GM12865 (cell line): ENCODE data around the gene NEMP1.

ENCODE experiments used
- DNase-seq: peaks from one replicate; pipeline ENCODE4 v3.0.0; 2010; ENCODE audit warnings: low read depth
- H3K4me3 ChIP-seq: 2 replicates; pipeline ENCODE4 v1.5.1; 2011; ENCODE audit warnings: mild to moderate bottlenecking, low read depth, low read length, control low read depth
- CTCF ChIP-seq: IDR thresholded peaks from 2 replicates; pipeline ENCODE4 v1.5.1; 2011; ENCODE audit warnings: low read length, control low read depth, low read depth, inconsistent platforms; ENCODE audit not compliant: insufficient read depth; ENCODE audit errors: missing control alignments

NEMP1 gene

GRCh38 chr12:57039016-57039798 lies 39.4 kb downstream of the NEMP1 start:
- H3K4me3 ChIP-seq = no peak overlapping the region
- no peak for TF ChIP-seq CTCF
- DNase-seq = no peak

GRCh38 chr12:57037264-57037663 lies 41.3 kb downstream of the NEMP1 start:
- no peak overlapping the region for H3K4me3 ChIP-seq
- DNase-seq = no peak
- no peak for TF ChIP-seq CTCF

- no peak for TF ChIP-seq CTCF
- DNase-seq = no peak
- no peak overlapping the region for H3K4me3 ChIP-seq
Measured at GRCh38 chr12:57033431-57033830, 45.2 kb downstream of the NEMP1 start.

- H3K4me3 ChIP-seq = no peak overlapping the region
- DNase-seq = no peak
- no peak for TF ChIP-seq CTCF
Measured at GRCh38 chr12:57031789-57032188, 46.8 kb downstream of the NEMP1 start.

GRCh38 chr12:57031138-57031725 lies 47.4 kb downstream of the NEMP1 start:
- no peak overlapping the region for H3K4me3 ChIP-seq
- DNase-seq = peak; percentile 68

GRCh38 chr12:57029457-57029856 lies 49.1 kb downstream of the NEMP1 start:
- no peak for DNase-seq
- H3K4me3 ChIP-seq = no peak overlapping the region
- no peak for TF ChIP-seq CTCF

More at GRCh38 chr12:57031138-57031725, 47.4 kb downstream of the NEMP1 start:
- no peak for TF ChIP-seq CTCF
